TTC549 (cell line): ENCODE measurements around the gene KCNQ1.

Experiments used
- FAIRE-seq: peaks from 2 replicates; lab custom pipeline; 2012; peaks lifted over from hg19 to GRCh38; lab: Jason Lieb, UNC

The KCNQ1 gene

DNA sequence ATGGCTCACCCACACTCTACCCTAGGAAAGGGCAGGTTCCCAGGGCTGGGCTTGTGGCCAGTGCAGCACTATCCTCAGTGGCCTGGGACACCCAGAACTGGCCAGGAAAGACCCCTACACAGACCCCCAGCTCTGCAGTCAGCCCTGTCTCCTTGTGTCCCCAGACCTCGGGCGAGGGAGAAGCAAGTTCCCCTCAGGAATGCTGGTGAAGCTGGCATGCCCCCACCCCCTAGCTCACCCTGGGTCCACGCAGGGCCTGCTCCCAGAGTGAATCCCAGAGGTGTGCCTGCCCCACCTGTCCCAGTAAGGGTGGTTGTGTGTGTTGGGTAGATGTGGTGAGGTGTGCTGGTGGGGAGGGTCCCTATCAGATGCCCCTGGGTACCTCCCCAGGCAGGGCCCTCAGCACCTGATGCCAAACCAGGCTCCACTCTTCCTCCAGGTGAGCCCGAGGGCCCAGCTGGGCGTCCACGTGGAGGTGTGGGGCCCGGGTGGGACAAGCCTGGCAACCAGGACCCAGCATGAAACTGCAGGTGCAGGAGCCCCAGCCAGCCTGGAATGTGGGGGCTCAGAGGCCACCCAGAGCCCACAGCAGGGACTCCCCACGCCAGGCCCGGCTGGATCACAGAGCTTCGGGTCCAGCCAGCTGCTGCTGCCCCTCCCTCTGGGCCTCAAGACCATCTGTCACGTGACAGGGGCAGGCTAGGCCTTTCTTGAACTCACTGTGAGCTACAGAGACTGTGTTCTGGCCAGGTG lies 303.4 kb downstream of the KCNQ1 start:
- no peak for FAIRE-seq

DNA sequence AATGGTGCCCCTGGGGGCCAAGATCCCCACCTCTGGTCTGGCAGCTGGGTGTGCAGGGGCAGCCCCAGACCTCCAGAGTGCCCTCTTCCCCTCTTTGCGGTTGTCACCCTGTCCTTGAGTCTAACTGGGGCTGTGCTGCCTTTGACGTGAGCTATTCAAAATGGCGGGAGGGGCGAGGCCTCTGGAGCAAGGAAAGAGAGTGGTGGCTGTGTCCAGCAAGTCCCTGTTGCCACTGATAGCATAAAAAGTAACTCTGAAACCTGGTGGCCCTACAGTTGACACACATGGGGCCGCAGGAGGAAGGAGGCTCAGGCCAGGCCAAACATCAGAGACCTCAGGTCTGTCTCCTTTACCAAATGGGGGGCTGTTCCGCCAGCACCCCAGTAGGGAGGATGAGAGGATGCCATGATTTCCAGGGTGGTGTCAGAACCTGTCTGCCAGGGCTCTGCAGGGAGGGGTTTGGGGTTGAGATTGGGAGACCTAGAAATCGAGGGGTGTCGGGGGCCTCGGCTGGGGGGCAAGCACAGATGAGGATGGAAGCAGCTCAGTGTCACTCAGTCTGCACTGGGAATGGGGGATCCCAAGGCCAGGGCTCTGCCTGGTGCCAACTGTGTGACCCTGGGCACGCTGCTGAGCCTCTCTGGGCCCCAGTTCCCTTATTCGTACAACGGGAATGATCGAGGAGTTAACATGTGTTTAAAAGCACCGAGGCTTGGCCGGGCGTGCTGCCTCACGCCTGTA lies 304.2 kb downstream of the KCNQ1 start:
- FAIRE-seq = no peak

DNA sequence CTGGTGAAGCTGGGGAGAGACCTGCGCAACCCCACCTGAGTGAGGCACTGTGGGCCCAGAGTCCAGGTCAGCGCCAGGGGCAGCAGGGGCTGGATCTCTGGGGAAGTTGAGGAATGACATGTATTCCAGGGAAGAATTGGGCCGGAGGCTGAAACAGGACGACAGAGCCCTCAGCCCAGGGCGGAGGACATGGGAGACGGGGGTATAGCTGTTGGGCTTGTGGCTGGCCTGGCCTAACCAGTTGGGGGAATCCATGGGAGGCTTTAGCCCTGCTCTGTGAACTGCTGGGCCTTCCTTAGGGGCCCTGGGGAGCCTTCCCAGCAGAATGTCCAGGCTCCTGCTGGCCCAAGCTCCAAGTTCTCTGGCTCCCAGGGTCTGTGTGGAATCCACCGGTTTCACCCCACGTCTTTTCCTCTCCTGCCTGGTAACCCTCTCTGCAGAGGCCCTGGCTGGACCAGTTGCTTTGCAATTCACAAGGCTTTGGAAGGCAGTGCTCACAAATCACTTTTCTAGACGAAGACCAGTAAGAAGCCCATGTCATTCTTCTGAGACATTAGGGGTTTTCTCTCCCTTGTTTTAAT lies 305.4 kb downstream of the KCNQ1 start:
- no peak for FAIRE-seq

DNA sequence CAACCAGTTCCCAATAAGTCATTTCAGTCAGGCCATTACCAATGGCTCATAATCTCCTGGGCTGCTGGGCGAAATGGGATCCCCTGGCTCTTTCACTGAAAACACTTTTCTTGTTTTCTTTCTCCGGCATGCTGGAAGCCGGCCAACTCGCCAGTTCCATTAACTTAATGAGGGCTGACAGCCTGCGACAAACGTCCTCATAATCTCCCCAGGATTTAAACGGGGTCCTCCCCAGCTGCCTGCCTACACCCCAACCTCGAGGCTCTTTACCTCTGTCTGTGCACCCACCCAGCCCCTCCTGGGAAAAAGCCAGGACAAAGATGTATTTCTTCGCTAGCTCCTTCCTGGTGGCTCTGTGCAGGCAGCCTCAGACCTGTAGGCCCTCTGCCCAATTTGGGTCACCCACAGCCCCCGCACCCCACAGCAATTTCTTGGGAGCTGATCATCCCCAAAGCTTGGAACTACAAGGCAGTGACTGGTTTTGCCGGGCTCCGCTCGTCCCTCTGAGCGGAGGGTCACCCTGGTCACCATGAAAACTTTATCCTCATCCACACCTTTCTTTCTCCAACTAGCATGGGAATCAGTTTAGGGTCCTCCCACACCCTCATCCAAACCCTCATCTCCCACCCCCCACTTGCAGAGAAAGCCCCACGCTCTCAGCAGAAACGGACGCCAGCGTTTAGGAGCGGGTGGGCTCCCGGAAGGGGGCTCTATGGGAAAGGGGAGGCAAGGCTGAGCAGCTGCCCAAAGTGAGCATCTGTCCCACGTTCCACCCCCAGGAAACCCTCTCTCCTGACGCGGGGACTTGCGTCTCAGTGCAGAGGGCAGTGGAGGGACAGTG lies 306.1 kb downstream of the KCNQ1 start:
- no peak for FAIRE-seq

DNA sequence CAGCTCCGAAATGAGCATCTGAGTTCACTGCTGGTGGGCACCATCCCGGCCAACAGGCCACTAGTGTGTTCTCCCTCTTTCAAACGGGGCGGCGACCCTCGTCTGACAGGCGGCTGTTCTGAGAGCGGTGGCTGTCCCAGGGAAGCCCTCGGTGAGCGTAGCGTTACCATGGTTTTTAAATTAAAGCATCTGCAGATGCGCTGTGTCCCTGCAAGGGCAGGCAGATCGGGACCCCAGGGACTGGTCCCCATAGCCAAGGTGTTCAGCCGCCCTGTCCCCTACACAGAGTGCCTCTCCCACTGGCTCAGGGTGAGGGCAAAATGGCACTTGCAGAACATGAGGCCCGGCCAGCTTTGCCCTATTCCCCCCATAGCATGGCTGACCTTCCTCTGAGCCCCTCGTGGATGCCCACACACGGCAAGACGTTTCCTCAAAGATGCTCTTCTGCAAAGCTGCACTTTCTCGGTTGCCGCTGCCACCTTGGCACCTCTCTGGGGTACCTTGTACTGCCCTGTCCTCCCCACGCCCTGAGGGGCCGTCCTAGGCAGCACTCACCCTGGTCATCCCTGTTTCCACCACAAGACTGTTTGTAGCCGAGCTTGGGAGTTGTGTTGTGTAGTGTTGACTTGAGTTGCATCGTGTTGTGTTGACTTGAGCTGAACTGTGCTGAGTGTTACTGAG lies 306.9 kb downstream of the KCNQ1 start:
- no peak for FAIRE-seq

DNA sequence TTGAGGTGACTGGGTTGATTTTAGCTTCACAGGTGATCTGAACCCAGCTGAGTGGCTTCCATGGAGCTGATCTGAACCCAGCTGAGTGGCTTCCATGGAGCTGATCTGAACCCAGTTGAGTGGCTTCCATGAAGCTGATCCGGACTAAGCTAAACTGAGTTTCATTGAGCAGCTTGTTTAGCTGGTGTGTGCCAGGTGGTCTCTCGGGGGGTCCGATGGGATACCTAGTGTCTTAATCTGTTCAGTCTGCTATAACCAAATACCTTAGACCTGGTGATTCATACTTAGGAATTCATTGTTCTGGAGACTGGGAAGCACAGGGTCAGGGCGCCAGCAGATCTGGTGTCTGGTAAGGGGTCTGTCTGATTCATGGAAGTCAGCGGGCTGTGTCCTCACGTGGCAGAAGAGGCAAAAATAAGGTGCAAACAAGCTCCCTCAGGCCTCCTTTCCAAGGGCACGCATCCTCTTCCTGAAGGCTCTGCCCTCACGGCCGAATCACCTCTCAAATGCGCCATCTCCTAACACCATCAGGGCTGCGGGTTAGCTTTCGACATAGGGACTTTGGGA lies 307.5 kb downstream of the KCNQ1 start:
- FAIRE-seq = no peak

DNA sequence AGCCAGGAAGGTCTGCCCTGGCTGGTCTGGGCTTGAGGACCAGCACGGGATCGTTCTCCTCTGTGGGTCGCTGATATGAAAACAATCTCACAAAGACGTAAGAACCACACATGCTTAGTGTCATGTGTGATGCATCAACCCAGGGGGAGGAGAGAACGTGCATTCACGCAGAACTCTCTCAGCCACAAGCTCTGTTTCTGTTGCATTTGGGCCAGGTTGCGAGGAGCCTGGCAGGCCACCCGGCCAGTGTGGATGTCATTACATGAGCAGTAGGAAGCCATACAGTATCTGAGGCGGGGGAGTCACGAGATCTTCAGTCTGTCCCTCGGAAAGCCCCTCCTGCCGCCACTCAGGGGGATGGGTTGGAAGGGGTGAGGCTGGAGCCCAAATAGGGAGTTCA lies 308.1 kb downstream of the KCNQ1 start:
- FAIRE-seq = no peak

DNA sequence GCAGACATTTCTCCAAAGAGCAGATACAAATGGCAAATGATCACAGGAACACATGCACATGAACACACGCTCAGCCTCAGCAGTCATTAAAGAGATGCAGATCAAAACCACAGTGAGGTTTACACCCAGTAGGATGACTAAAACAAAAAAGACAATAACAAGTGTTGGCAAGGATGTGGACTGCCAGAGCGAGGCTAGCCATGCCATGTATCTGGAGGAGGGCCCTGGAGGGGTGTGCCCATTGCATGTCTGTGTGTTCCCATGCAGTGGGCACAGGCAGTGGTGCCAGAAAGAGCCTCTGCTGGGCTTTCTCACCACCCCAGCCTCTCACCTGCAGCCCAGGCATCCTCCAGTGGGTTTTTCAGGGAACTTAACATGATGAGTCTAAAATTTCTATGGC lies 309.2 kb downstream of the KCNQ1 start:
- no peak for FAIRE-seq

DNA sequence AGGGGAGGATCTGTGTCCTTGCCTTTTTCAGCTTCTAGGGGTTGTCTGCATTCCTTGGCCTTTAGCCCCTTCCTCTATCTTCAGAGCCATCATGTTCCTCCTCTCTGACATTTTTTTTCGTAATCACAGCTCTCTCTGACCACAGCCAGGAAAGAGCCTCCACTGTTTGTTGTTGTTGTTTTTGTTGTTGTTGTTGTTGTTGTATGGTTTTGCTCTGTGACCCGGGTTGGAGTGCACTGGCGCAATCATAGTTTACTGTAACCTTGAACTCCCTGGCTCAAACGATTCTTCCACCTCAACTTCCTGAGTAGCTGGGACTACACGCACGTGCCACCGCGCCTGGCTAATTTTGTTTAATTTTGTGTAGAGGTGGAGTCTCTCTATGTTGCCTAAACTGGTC lies 310.3 kb downstream of the KCNQ1 start:
- FAIRE-seq = no peak

DNA sequence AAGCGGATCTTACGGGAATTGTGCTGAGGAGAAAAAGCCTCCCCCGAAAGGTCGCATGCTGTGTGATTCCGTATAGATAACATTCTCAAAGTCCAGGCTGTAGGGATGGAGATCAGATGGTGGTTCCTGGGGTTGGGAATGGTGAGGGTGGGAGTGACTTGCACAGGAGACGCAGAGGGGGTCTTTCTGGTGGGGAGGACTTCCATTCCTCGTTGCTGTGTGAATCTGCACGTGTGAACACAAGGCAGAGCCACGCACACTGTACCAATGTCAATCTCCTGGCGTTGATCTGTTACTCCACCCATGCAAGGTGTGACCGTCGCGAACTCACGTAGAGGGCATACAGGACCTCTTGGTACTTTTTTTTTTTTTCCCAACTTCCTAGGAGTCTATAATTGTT lies 313.9 kb downstream of the KCNQ1 start:
- no peak for FAIRE-seq

DNA sequence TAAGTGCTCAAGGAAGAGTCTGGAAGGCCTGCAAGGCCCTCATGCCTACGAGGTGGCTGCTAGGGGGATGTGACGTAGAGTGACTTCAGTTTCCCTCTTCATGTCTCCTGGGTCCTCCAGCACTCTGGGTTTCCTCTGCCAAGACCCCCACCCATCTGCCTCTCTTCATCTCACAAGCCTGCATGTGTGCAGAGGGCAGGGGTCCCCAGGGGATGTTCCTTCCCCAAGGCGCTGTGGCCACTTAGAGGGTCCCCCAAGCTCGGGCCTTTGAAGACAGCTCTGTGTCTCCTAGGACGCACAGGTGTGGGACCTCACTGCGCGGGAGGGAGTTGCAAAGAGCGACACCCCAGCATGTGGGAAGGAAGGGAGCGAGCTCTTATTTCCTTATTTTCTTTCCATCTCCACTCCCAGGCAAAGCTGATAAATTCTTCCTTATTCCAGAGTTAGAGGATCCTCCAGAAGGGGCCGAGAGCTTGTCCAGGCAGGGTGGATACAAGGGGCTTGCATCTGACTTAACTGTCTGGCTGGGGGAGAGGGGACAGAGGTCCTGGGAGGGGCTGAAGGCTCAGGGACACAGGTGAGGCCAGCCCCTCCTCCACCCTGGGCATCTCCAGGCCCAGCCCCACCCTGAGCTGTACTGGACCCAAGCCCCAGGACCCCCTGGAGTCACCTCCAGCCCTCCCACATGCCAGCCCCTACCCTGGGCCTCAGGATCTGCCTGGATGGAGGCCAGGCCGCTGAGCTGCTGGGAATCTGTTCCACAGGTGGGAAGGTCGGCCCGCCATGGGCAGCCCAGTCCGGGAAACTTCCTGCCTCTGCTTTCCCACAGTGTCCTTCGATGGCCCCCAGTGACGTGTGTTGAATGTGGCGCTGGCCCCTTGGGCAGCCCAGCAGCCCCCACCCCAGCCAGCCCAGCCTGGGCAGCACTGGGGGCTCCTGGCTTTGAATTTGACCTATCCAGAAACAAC lies 314.7 kb downstream of the KCNQ1 start:
- FAIRE-seq = no peak

DNA sequence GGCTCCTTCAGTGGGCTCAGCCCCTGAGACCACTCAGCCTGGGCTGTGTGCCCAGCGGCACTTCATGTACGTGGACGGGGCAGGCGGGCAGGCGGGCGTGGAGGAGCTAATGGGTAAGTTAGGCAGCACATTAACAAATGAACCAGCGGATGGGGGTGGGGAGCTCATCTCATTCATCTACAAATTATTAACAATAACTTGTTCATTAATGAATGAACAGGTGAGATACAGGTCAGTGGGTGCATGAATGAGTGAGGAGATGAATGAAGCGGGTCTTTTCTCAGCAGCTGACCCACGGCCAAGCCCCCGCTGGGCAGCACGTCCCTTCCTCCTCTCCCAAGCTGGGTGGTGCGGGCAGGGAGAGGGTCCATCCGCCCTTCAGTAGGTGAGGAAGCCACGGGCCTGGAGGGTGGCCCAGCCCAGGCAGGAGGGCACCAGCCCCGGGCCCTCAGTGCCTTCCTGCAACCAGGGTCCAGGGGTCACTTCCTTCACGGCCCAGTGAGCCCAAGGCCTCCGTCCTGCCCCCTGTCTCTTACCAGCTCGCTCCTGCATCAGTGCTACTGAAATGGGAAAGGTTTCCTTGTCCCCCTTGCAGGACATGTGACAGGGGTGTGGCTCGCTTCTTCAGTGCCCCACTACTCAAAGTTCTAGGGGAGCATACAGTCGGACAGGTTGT lies 315.5 kb downstream of the KCNQ1 start:
- no peak for FAIRE-seq

DNA sequence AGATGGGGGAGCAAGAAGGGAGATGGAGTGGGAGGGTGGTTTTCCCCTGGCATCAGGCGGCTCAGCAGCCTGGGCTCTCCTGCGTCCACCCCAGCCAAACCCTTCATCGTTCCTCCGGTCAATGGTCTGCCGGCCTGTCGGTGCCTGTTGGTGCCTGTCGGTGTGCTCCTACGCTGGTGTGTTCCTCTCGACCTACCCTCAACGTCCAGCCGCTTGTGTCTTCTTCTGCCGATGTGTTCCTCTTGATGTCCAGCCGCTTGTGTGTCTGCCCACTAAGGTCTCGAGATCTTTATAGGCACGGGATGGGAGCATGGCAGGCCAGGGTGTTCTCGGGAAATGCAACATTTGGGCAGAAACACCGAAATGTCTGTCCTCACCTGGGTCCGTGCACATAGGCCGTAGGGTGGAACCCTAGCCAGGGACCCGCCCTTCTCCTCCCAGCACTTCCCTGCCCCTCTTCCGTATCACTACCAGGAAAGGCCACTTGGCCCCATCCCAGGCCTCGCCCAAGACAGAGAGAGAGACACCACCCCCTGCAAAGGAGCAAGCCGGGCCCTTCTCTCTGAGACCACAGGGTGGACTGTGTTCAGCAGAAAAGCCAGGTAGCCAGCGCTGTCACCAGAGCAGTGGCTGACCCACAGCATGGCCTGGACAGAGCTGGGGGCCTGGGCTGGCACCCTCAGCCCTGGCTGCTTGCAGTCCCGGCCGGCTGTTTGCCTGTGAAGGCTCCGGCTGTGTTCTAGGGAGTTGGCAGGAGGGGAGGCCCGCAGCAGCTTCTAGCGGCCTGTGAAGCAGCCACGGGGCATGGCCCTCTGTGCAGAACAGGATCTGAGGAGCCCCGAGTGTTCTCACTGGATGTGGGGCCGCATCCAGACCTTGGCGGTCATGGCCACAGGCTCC lies 316.6 kb downstream of the KCNQ1 start:
- FAIRE-seq = no peak

DNA sequence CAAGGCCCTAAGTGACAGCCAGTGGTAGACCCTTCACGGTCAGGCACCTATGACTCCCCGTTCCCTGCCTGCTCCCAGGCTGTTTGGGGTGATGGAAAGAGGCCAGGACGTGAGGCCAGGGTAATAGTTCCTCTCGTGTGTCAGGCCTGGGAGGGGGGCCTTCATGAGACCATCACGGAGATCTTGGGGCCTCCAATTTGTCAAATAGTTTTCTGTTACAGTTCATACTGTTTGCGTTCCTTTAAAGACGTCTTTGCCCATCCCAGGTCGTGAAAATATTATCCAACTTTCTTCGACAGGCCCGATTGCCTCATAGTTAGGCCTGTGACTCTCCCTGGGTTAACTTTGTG lies 317.2 kb downstream of the KCNQ1 start:
- FAIRE-seq = no peak

DNA sequence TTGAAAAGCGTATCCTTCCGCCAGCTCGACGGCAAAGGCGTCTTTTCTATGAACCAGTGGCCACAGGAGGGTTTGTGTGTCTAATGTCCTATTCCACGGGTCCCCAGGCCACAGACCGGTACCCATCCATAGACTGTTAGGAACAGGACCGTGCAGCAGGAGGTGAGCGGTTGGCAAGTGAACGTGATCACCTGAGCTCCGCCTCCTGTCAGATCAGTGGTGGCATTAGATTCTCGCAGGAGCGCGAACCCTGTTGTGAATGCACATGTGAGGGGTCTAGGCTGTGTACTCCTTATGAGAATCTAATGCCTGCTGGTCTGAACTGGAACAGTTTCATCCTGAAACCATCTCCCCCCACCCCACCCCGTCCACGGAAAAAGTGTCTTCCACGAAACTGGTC lies 317.6 kb downstream of the KCNQ1 start:
- no peak for FAIRE-seq

DNA sequence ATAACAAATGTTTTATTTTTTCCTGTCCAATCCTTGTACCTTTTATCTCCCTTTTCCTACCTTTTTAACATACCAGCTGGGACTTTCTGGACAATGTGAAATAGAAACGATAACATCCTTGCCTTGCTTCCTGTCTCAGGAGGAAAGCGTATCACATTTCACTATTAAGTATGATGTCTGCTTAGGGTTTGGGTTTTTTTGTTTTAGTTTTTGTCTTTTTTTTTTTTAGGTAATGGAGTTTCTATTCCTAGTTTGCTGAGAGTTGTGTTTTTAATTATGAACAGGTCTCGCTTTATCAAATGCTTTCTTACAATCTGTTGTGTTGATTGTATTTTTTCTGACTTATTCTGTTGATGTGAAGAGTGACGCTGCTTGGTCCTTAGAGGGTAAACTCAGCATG lies 319.2 kb downstream of the KCNQ1 start:
- FAIRE-seq = no peak

DNA sequence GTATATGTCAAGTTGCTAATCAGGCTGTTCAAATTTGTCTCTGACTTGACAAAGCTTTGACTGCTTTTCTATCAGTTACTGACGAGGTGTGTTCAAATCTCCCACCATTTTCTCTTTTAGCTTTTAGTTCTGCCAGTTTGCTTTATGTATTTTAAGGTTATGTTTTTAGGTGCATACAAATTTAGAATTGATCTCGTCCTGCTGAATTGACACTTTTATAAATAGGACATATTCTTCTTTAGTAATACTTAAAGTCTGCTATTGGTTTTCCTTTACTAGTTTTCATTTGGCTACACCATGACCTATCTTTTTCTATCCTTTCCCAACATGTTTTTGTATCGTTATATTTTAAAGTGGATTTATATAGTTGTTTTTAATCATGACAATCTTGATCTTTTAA lies 320.7 kb downstream of the KCNQ1 start:
- no peak for FAIRE-seq

DNA sequence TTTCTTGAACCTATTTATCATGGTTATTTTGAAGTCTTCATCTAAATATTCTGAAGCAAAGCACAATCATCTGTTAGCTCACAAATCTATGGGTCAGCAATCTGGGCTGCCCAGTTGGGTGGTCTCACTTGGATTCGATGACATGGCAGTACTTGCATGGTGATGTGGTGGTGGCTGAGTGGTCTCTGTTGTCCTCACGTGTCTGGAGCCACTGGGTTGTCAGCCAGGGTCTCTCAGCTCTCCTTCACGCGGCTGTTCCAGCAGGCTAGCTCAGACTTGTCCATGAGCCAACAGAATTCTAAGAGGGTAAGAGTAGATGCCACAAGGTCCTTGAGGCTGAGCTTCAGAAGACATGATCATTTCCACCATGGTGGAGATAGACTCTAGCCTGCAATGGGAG lies 321.4 kb downstream of the KCNQ1 start:
- no peak for FAIRE-seq

DNA sequence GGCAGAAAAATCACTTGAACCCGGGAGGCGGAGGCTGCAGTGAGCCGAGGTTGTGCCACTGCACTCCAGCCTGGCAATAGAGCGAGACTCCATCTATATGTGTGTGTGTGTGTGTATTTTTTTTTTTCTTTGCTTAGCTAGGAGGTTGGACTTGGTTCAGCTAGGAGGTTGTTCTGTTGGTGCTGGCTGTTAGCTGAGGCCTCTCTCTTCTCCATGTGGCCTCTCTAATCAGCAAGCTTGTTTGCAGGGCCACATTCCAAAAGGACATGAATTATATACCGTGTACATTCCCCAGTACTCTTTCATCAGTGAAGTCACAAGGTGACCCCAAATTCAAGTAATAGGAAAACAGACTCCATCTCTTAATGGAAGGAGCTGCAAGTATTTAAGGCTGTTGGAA lies 322.3 kb downstream of the KCNQ1 start:
- no peak for FAIRE-seq
